Activated T-helper 1 cell treated with anti-CD3 and anti-CD28 coated beads, Interleukin-12 subunit alpha, Interleukin-12 subunit beta, Interleukin-2, Interleukin-4 antibody, amounts not matched to agents 30 ng/mL and 10 ng/mL and 1 ng/mL, durations not matched to agents 14 hours and 24 hours and 36 hours (primary cell): ENCODE results near the gene RNF115. TPM values are rescaled to one million over a fixed set of nuclear protein-coding genes. Genes with fewer than 3 reads are reported as not detected.
"Not testable (repeated sequence)": the region's sequence is repeated elsewhere in the genome, so short reads cannot be mapped to it uniquely, and the experiment has no call there.

Experiments used
- DNase-seq: peaks from one replicate; pipeline ENCODE4 v3.0.0; 2021; ENCODE audit warnings: low spot score
- H3K27ac Mint-ChIP-seq: one replicate; pipeline ENCODE4 v1.8.0; 2021; ENCODE audit warnings: mild to moderate bottlenecking, mixed read lengths
- H3K27me3 Mint-ChIP-seq: one replicate; pipeline ENCODE4 v1.8.0; 2022; ENCODE audit warnings: mild to moderate bottlenecking, moderate library complexity, mixed read lengths; ENCODE audit not compliant: insufficient read depth
- H3K36me3 Mint-ChIP-seq: one replicate; pipeline ENCODE4 v1.8.0; 2021; ENCODE audit warnings: low read depth, mixed read lengths
- H3K4me1 Mint-ChIP-seq: one replicate; pipeline ENCODE4 v1.8.0; 2021; ENCODE audit warnings: low read depth, mixed read lengths
- H3K4me3 Mint-ChIP-seq: one replicate; pipeline ENCODE4 v1.8.0; 2021; ENCODE audit warnings: mild to moderate bottlenecking, moderate library complexity, mixed read lengths
- H3K9me3 Mint-ChIP-seq: one replicate; pipeline ENCODE4 v1.8.0; 2021; ENCODE audit warnings: mixed read lengths
- intact Hi-C: fragments of 100-400 bp; cut with micrococcal nuclease; formaldehyde crosslinking; loops from one replicate; pipeline ENCODE4 v1.15.1; 2024
- total RNA-seq: library from RNA; stranded (reverse); gene quantifications from 2 replicates; pipeline ENCODE4 v1.2.3, GENCODE V29; 2022

RNF115 gene
- total RNA-seq, 1 donor from 2014 or later = 18.8 TPM

GRCh38 chr1:145847827-145848226, 23.9 kb upstream of the RNF115 start:
- Mint-ChIP-seq H3K4me3 (no peak overlapping the region), H3K36me3 (peaks cover 23% of the 10 kb centered on the region), H3K27ac (no peak overlapping the region), H3K9me3 (no peaks in the 10 kb centered on the region), H3K27me3 (no peaks in the 10 kb centered on the region), H3K4me1 (peaks cover 6% of the 10 kb centered on the region)
- no peak for DNase-seq
- intact Hi-C loops = no loop called here

- Mint-ChIP-seq H3K4me3 (peak overlapping the region; percentile 9), H3K36me3 (peaks cover 29% of the 10 kb centered on the region), H3K4me1 (peaks cover 6% of the 10 kb centered on the region), H3K27ac (peak overlapping the region; percentile 67), H3K9me3 (no peaks in the 10 kb centered on the region), H3K27me3 (no peaks in the 10 kb centered on the region)
- peak; percentile 23 for DNase-seq
- intact Hi-C loops = loop anchor here (1.0 kb wide), 2 partner anchors 64 to 167 kb away; partner anchors contain the start of gene ITGA10
Measured at GRCh38 chr1:145846201-145846612, 22.3 kb upstream of the RNF115 start.

GRCh38 chr1:145845514-145846161, 21.7 kb upstream of the RNF115 start, which contains the start of gene NUDT17:
Gene NUDT17 (plus strand): TSS chr1:145845630. CDS start chr1:145845641, 11 bp downstream.
- peak; percentile 62 for DNase-seq
- H3K9me3 Mint-ChIP-seq = no peaks in the 10 kb centered on the region
- peak within 1 kb of the TSS; percentile 9 for H3K4me3 Mint-ChIP-seq
- peaks cover 6% of the 10 kb centered on the region for H3K4me1 Mint-ChIP-seq
- intact Hi-C loops = loop anchor here (1.0 to 2.0 kb wide), 5 partner anchors 25 to 168 kb away; partner anchors contain the start of genes ITGA10 and PEX11B
- H3K36me3 Mint-ChIP-seq = peaks cover 26% of the 10 kb centered on the region
- H3K27ac Mint-ChIP-seq = peak within 1 kb of the TSS; percentile 67
- no peaks in the 10 kb centered on the region for H3K27me3 Mint-ChIP-seq

- H3K27me3 Mint-ChIP-seq = no peaks in the 10 kb centered on the region
- H3K4me1 Mint-ChIP-seq = peaks cover 6% of the 10 kb centered on the region
- intact Hi-C loops = loop anchor here (2.0 kb wide), 3 partner anchors 26 to 74 kb away; partner anchors contain the start of gene PEX11B
- no peak overlapping the region for H3K27ac Mint-ChIP-seq
- no peak for DNase-seq
- H3K9me3 Mint-ChIP-seq = no peaks in the 10 kb centered on the region
- no peak overlapping the region for H3K4me3 Mint-ChIP-seq
- peaks cover 24% of the 10 kb centered on the region for H3K36me3 Mint-ChIP-seq
Measured at GRCh38 chr1:145845144-145845513, 21.2 kb upstream of the RNF115 start.

DNA sequence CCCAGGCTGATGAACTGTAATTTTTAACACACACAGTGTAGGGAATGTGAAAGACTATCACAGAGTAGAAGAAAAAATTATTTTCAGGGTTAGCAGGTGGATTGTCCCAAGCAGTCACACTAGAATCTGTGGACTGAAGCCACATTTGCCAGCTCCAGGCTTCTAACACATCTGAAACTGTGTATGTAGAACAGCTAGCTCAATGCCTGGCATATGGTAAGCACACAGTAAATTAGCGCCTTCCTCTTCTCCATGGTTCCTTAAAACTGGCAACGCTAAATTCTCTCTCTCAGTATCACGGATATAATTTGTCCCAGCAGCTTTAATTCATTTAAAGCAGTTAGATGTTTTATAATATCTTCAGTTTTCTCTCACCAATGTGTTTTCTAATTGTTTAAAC, 19.1 kb upstream of the RNF115 start:
- intact Hi-C loops = no loop called here
- Mint-ChIP-seq H3K36me3 (peaks cover 22% of the 10 kb centered on the region), H3K27me3 (no peaks in the 10 kb centered on the region), H3K9me3 (no peaks in the 10 kb centered on the region), H3K4me3 (no peak overlapping the region), H3K4me1 (peaks cover 6% of the 10 kb centered on the region), H3K27ac (no peak overlapping the region)
- DNase-seq = no peak

GRCh38 chr1:145837656-145838055, 13.8 kb upstream of the RNF115 start:
- no peak for DNase-seq
- Mint-ChIP-seq H3K27me3 (no peaks in the 10 kb centered on the region), H3K4me3 (no peak overlapping the region), H3K4me1 (no peaks in the 10 kb centered on the region), H3K27ac (no peak overlapping the region), H3K9me3 (no peaks in the 10 kb centered on the region), H3K36me3 (peaks cover 40% of the 10 kb centered on the region)
- intact Hi-C loops = no loop called here

DNA sequence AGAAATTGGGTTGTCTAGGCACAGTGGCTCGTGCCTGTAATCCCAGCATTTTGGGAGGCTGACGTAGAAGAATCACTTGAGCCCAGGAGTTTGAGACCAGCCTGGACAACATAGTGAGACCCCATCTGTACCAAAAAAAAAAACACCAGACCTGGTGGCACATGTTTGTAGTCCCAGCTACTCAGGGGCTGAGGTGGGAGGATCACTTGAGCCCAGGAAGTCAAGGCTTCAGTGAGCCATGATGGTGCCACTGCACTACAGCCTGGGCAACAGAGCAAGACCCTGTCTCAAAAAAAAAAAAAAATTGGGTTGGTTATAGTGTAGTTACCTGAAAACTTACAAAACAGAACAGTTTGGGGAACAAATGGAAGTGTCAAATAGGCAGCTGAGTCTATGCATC, 6.9 kb upstream of the RNF115 start:
- H3K4me3 Mint-ChIP-seq, H3K27ac Mint-ChIP-seq, intact Hi-C loops, DNase-seq, H3K27me3 Mint-ChIP-seq, H3K9me3 Mint-ChIP-seq: not testable (repeated sequence)
- H3K4me1 Mint-ChIP-seq = peaks cover 32% of the 10 kb centered on the region
- peaks cover 59% of the 10 kb centered on the region for H3K36me3 Mint-ChIP-seq

GRCh38 chr1:145828367-145829026, 4.6 kb upstream of the RNF115 start:
- peak overlapping the region; percentile 4 for H3K4me3 Mint-ChIP-seq
- no peaks in the 10 kb centered on the region for H3K9me3 Mint-ChIP-seq
- intact Hi-C loops = no loop called here
- no peaks in the 10 kb centered on the region for H3K27me3 Mint-ChIP-seq
- peaks cover 56% of the 10 kb centered on the region for H3K36me3 Mint-ChIP-seq
- H3K4me1 Mint-ChIP-seq = peaks cover 44% of the 10 kb centered on the region
- H3K27ac Mint-ChIP-seq = peak overlapping the region; percentile 83
- no peak for DNase-seq

GRCh38 chr1:145827966-145828365, 4.1 kb upstream of the RNF115 start:
- Mint-ChIP-seq H3K4me3 (peak overlapping the region; percentile 4), H3K36me3 (peaks cover 51% of the 10 kb centered on the region), H3K27me3 (no peaks in the 10 kb centered on the region), H3K4me1 (peaks cover 44% of the 10 kb centered on the region), H3K9me3 (no peaks in the 10 kb centered on the region), H3K27ac (peak overlapping the region; percentile 83)
- no peak for DNase-seq
- intact Hi-C loops = no loop called here

DNA sequence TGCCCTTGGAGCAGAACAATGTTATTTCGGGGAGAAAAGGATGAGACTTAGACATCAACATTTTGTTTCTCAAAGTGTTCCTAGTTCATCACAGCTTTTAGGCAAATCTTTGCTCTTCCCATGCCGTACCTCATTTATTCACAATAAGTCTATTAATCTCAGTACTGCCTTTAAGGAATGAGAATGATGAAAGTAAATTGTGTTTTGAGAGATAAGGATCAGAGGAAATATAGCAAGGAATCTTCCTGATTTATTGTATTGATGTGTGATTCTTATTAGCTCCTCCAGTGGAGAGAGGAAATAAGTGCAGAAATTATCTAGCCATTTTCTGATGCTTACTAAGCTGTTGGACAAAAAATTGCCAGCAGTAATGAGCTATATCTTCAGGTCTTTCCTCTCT, 2.1 kb upstream of the RNF115 start:
- H3K4me1 Mint-ChIP-seq = peaks cover 38% of the 10 kb centered on the region
- H3K4me3 Mint-ChIP-seq = peak overlapping the region; percentile 99
- no peaks in the 10 kb centered on the region for H3K27me3 Mint-ChIP-seq
- H3K27ac Mint-ChIP-seq = peak overlapping the region; percentile 30
- H3K36me3 Mint-ChIP-seq = peaks cover 40% of the 10 kb centered on the region
- intact Hi-C loops = no loop called here
- no peak for DNase-seq
- no peaks in the 10 kb centered on the region for H3K9me3 Mint-ChIP-seq

DNA sequence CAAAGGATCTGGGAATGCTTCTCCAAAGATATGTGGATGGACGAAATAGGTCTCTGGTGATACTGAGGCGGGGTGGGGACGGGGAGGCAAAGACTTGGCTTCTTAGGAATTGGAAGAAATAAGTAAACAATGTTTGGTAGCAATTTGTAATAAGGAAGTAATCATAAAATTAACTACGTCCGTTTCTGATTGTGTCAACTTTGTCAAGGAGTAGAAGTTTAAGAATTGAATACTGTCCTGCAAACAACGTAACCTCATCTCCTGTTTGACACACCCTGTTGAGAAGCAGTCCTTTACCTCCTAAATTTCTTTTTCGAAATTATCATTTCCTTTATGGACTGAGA, 576 bp upstream of the RNF115 start:
- peaks cover 32% of the 10 kb centered on the region for H3K36me3 Mint-ChIP-seq
- H3K9me3 Mint-ChIP-seq = no peaks in the 10 kb centered on the region
- H3K4me1 Mint-ChIP-seq = peaks cover 38% of the 10 kb centered on the region
- H3K27me3 Mint-ChIP-seq = no peaks in the 10 kb centered on the region
- no peak for DNase-seq
- intact Hi-C loops = loop anchor here (2.0 to 5.0 kb wide), 2 partner anchors 52 to 102 kb away; no protein-coding TSS in a partner anchor
- H3K4me3 Mint-ChIP-seq = peak overlapping the region; percentile 99
- H3K27ac Mint-ChIP-seq = peak overlapping the region; percentile 94

DNA sequence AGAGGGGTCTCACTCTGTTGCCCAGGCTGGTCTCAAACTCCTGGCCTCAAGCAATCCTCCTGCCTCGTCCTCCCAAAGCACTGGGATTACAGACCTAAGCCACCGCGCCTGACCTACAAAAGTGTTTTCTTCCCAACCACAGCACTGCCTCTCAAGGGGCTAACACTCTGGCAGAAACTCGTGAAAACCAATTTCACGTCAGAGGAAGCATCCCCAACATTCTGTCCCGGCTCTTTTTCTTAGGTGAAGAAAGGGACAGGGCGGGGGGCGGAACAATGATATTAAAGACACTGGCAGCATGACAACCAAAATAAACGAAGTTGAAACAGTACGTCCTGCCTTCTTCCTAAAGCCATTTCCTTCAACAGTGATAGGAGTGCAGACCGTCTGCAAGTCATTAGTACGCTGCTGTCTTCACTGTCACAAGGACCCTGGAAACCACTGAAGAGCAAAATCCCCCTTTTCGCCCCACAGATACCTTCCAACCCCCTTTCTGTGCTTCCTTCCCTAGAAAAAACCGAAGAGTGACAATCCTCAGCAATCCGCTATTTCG, 1.0 kb downstream of the RNF115 start:
- Mint-ChIP-seq H3K4me1 (peaks cover 29% of the 10 kb centered on the region), H3K36me3 (peaks cover 20% of the 10 kb centered on the region)
- H3K4me3 Mint-ChIP-seq, DNase-seq, H3K9me3 Mint-ChIP-seq, H3K27me3 Mint-ChIP-seq, H3K27ac Mint-ChIP-seq: not testable (repeated sequence)
- intact Hi-C loops = loop anchor here (5.0 kb wide), 1 partner anchor 101 kb away; no protein-coding TSS in a partner anchor

DNA sequence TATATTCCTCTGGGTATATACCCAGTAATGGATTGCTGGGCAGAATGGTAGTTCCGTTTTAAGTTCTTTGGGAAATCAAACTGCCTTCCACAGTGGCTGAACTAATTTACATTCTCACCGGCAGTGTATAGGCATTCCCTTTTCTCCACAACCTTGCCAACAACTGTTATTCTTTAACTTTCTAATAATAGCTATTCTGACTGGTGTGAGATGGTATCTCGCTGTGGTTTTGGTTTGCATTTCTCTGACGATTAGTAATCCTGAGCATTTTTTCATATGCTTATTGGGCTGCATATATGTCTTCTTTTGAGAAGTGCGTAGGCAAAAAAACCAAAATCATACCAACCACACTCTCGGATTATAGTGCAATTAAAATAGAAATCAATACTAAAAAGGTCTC, 5.8 kb downstream of the RNF115 start:
- DNase-seq, H3K27ac Mint-ChIP-seq, H3K9me3 Mint-ChIP-seq, H3K4me1 Mint-ChIP-seq, H3K4me3 Mint-ChIP-seq, H3K27me3 Mint-ChIP-seq, intact Hi-C loops, H3K36me3 Mint-ChIP-seq: not testable (repeated sequence)
